GM23248 (cell line): ENCODE results near the gene KCNJ10. TPM values are rescaled to one million over a fixed set of nuclear protein-coding genes. Genes with fewer than 3 reads are reported as not detected.

ENCODE experiments used
- DNase-seq: peaks from one replicate; pipeline ENCODE4 v3.0.0-alpha.2; 2015
- H2AFZ ChIP-seq: fragments of 200-600 bp; sonication (generic); 2 replicates; pipeline ENCODE4 v1.6.1; 2016; ENCODE audit warnings: antibody characterized with exemption
- H3F3A ChIP-seq: fragments of 200-600 bp; sonication (generic); 2 replicates; pipeline ENCODE4 v1.6.1; 2016; ENCODE audit warnings: mild to moderate bottlenecking, antibody characterized with exemption, mixed run types; ENCODE audit not compliant: insufficient read depth
- H3K27ac ChIP-seq: fragments of 200-600 bp; sonication (generic); 2 replicates; pipeline ENCODE4 v1.5.1; 2016; ENCODE audit warnings: mild to moderate bottlenecking
- H3K27me3 ChIP-seq: fragments of 200-600 bp; sonication (generic); replicated peaks from 2 replicates; pipeline ENCODE4 v1.6.1; 2016; ENCODE audit warnings: mild to moderate bottlenecking; ENCODE audit not compliant: insufficient read depth
- H3K36me3 ChIP-seq: fragments of 200-600 bp; sonication (generic); 2 replicates; pipeline ENCODE4 v1.6.1; 2016; ENCODE audit warnings: low read depth, mild to moderate bottlenecking
- H3K4me1 ChIP-seq: fragments of 200-600 bp; sonication (generic); 2 replicates; pipeline ENCODE4 v1.6.1; 2016; ENCODE audit warnings: mild to moderate bottlenecking; ENCODE audit not compliant: insufficient read depth
- H3K4me2 ChIP-seq: fragments of 200-600 bp; sonication (generic); one replicate; pipeline ENCODE4 v1.6.1; 2016; ENCODE audit warnings: mild to moderate bottlenecking; ENCODE audit not compliant: unreplicated experiment
- H3K4me3 ChIP-seq: fragments of 200-600 bp; sonication (generic); 2 replicates; pipeline ENCODE4 v1.5.1; 2016; ENCODE audit warnings: mild to moderate bottlenecking
- H3K79me2 ChIP-seq: fragments of 200-600 bp; sonication (generic); 2 replicates; pipeline ENCODE4 v1.6.1; 2016; ENCODE audit warnings: mild to moderate bottlenecking; ENCODE audit not compliant: insufficient read depth
- H3K9ac ChIP-seq: fragments of 200-600 bp; sonication (generic); 2 replicates; pipeline ENCODE4 v1.6.1; 2016; ENCODE audit warnings: mild to moderate bottlenecking
- H3K9me2 ChIP-seq: fragments of 200-600 bp; sonication (generic); 2 replicates; pipeline ENCODE4 v1.6.1; 2016; ENCODE audit warnings: mixed run types, mild to moderate bottlenecking, moderate library complexity; ENCODE audit not compliant: insufficient read depth
- H3K9me3 ChIP-seq: fragments of 200-600 bp; sonication (generic); one replicate; pipeline ENCODE4 v1.6.1; 2017; ENCODE audit warnings: low read depth
- H4K20me1 ChIP-seq: fragments of 200-600 bp; sonication (generic); 2 replicates; pipeline ENCODE4 v1.6.0; 2016; ENCODE audit not compliant: insufficient read depth
- EZH2 ChIP-seq: fragments of 200-600 bp; sonication (generic); IDR thresholded peaks from 2 replicates; pipeline ENCODE4 v1.6.1; 2018; ENCODE audit warnings: antibody characterized with exemption, mild to moderate bottlenecking; ENCODE audit not compliant: insufficient read depth, poor library complexity, severe bottlenecking
- EZH2phosphoT487 ChIP-seq: fragments of 200-600 bp; sonication (generic); IDR thresholded peaks from 2 replicates; pipeline ENCODE4 v1.6.1; 2018; ENCODE audit warnings: antibody characterized with exemption, moderate library complexity, mild to moderate bottlenecking, low read depth; ENCODE audit not compliant: insufficient read depth
- WGBS, 2 experiments: methylation state at CpG; one replicate each; pipeline ENCODE4 v1.1.6; 2015 to 2017; ENCODE audit warnings: low lambda C conversion rate in 2 of 2, low coverage in 1 of 2; ENCODE audit errors: missing lambda C conversion rate in 2 of 2; 5-methylcytosine and 5-hydroxymethylcytosine counted together
- in situ Hi-C: fragments of 300-500 bp; cut with MboI; formaldehyde crosslinking; loops from 2 replicates; pipeline ENCODE4 v1.15.0; 2020
- polyA plus RNA-seq: library from polyadenylated mRNA; unstranded; fragments of >200 nt; fragmentation: Nextera tagmentation; extraction: Ambion mirVana; gene quantifications from 2 replicates; pipeline ENCODE4 v1.2.1, GENCODE V29; 2016
- total RNA-seq: library from RNA; depleted of rRNA; stranded (reverse); fragments of >200 nt; shearing (Covaris generic); gene quantifications from 2 replicates; pipeline ENCODE4 v1.2.3, GENCODE V29; 2014

The KCNJ10 gene
- total and polyA plus RNA-seq, 2 experiments from 2014 or later: not detected

DNA sequence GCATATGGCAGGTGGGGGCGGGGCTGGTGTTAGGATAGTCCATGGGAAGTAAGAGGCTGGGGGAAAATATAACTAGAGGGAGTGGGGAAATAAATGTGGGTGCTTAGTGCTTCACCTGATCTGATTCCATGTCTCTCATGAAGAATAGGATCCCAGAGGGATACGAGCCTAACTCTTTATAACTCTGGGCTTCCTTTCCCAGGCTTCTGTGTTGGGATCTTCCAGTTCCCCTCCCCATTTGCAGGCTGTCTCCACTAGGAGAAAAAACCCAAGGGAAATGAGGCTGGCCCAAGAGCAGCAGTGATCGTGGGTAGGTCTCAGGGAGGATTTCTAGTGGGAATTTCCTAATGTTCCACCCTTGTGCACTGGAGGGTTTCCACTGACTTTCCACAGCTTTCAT lies 13.0 kb upstream of the KCNJ10 start:
- H3F3A ChIP-seq: no peaks in the 10 kb centered on the region
- H3K4me1 ChIP-seq: no peaks in the 10 kb centered on the region
- H3K9me2 ChIP-seq: no peaks in the 10 kb centered on the region
- H3K79me2 ChIP-seq: no peaks in the 10 kb centered on the region
- H3K4me3 ChIP-seq: no peak overlapping the region
- no peak overlapping the region for H3K27ac ChIP-seq
- H3K9ac ChIP-seq: no peak overlapping the region
- no peaks in the 10 kb centered on the region for H3K9me3 ChIP-seq
- in situ Hi-C loops: no loop called here
- H3K27me3 ChIP-seq: peaks cover 46% of the 10 kb centered on the region
- no peak overlapping the region for H2AFZ ChIP-seq
- 58 to 67% methylated on average over 3 of the region's 3 CpGs for WGBS, 2 experiments
- H3K36me3 ChIP-seq: no peaks in the 10 kb centered on the region
- DNase-seq: no peak
- H4K20me1 ChIP-seq: no peaks in the 10 kb centered on the region
- H3K4me2 ChIP-seq: no peak overlapping the region
- TF ChIP-seq EZH2 (no peak), EZH2phosphoT487 (no peak)

DNA sequence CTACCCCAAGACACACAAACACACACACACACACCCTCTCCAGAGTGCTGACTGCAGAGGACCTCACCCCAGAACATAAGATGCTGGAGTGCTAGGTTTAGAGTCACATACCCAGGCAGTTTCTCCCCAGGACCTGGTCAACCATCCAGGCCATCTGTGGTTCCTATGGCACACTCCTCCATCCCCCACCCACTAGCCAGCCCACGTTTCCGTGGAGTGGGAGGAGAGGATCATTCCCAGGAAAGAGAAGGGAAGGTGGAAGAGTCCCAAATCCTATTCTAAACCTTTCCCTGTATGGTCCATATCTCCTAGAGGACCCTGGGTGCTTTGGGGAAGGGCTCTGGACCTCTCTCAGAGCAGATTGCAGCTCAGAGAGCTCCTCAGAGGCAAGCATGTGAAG lies 12.5 kb upstream of the KCNJ10 start:
- Histone ChIP-seq H3K27me3 (peaks cover 48% of the 10 kb centered on the region), H3K79me2 (no peaks in the 10 kb centered on the region), H3K4me3 (no peak overlapping the region), H3K9ac (no peak overlapping the region), H3K36me3 (no peaks in the 10 kb centered on the region), H3K4me1 (no peaks in the 10 kb centered on the region), H2AFZ (no peak overlapping the region), H3K9me3 (no peaks in the 10 kb centered on the region), H4K20me1 (no peaks in the 10 kb centered on the region), H3K9me2 (no peaks in the 10 kb centered on the region), H3F3A (no peaks in the 10 kb centered on the region), H3K27ac (no peak overlapping the region), H3K4me2 (no peak overlapping the region)
- no peak for TF ChIP-seq EZH2
- TF ChIP-seq EZH2phosphoT487: no peak
- WGBS, 2 experiments: 18 to 33% methylated on average over 2 of the region's 2 CpGs
- in situ Hi-C loops: no loop called here
- DNase-seq: no peak

DNA sequence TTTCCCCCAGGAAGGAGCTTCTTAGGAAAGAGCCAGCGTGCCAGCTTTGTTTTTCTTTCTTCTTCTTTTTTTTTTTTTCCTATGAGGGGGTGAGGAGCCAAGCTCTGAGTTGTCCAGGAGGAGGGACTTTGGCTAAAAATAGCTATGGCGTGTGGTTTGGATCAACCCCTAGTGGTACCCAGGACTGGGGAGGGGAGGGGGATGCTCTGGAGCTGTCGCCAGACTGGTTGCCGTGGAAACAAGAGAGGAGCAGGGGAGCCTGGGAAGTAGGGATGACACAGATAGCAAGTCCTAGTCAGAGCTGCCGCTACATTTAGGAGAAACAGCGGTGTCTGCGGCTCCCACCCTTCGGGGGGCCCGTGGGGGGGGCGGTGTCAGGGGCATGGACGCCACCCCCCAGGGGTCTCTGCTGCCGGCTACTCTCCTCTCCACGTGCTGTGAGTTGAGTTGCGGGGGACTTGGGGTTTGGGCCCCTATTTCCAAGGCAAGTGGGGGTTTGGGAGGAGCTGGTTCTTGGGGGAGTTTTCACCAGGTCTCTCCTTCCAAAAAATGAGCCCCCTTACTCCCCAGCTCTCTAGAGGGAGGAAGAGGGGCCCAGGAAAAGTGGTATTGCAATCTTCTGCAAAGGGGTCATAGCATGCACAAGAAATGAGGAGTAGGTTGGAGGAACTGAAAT lies 11.4 kb upstream of the KCNJ10 start, which contains the start of gene KCNJ9:
Gene KCNJ9 (plus strand): TSS at position 278 of the 676 bp plus-strand sequence. CDS start 2,493 bp downstream, outside the sequence.
- in situ Hi-C loops: no loop called here
- 24 to 25% methylated on average over 14 of the region's 14 CpGs for WGBS, 2 experiments
- TF ChIP-seq EZH2: no peak
- TF ChIP-seq EZH2phosphoT487: no peak
- Histone ChIP-seq H4K20me1 (no peaks in the 10 kb centered on the region), H3K27me3 (peaks cover 51% of the 10 kb centered on the region), H3K27ac (no peak within 1 kb of the TSS), H3K4me2 (no peak within 1 kb of the TSS), H3K4me1 (no peaks in the 10 kb centered on the region), H3K9me2 (no peaks in the 10 kb centered on the region), H3K36me3 (no peaks in the 10 kb centered on the region), H3K4me3 (no peak within 1 kb of the TSS), H3F3A (no peaks in the 10 kb centered on the region), H2AFZ (no peak within 1 kb of the TSS), H3K9me3 (no peaks in the 10 kb centered on the region), H3K9ac (no peak within 1 kb of the TSS), H3K79me2 (no peaks in the 10 kb centered on the region)
- DNase-seq: peak; percentile 48

DNA sequence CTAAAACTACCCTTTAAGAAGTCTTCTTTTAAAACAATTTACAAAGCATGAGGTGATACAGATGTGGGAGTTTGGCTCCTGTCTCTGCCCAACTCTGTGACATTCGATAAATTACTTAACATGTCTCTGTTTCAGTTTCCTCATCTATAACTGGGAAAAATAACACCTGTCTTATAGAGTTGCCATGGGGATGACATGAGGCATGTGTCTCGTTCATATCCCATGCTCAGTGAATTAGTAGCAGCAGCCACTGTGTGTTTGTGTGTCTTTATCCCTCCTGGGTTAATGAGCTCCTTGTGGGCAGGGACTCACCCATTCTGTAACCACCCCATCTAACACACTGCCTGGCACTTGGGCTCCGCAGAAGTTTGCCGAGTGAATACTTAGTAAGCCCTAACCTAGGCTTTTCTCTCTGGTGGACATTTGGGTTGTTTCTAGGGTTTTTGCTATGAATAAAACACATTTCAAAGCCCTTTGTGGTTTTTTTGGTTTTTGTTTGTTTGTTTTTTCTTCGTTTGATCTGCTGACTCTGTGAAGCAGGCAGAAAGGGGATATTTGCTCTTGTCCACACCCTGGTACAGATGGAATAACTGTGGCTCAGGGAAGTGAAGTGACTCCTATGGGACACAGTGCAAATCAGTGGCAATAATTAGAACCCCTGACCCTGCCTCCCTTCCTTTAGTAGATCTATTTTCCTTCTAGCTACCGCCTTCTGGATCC lies 10.6 kb upstream of the KCNJ10 start:
- no peak for TF ChIP-seq EZH2phosphoT487
- no peak for TF ChIP-seq EZH2
- no peaks in the 10 kb centered on the region for H3K36me3 ChIP-seq
- H3K27ac ChIP-seq: no peak overlapping the region
- H3K79me2 ChIP-seq: no peaks in the 10 kb centered on the region
- H3K4me1 ChIP-seq: no peaks in the 10 kb centered on the region
- DNase-seq: no peak
- WGBS, 2 experiments: 46 to 51% methylated on average over 6 of the region's 6 CpGs
- no peaks in the 10 kb centered on the region for H3F3A ChIP-seq
- no peak overlapping the region for H2AFZ ChIP-seq
- no peak overlapping the region for H3K4me3 ChIP-seq
- H3K4me2 ChIP-seq: no peak overlapping the region
- H3K9me2 ChIP-seq: no peaks in the 10 kb centered on the region
- no peaks in the 10 kb centered on the region for H4K20me1 ChIP-seq
- in situ Hi-C loops: no loop called here
- no peak overlapping the region for H3K9ac ChIP-seq
- H3K9me3 ChIP-seq: no peaks in the 10 kb centered on the region
- peaks cover 56% of the 10 kb centered on the region for H3K27me3 ChIP-seq
